ENCODE measurements around the gene ROBO3. TPM values are rescaled to one million over a fixed set of nuclear protein-coding genes. Genes with fewer than 3 reads are reported as not detected.

The ROBO3 gene
- total RNA-seq, 1 experiment from 2014 or later, result 21.3 TPM

DNA sequence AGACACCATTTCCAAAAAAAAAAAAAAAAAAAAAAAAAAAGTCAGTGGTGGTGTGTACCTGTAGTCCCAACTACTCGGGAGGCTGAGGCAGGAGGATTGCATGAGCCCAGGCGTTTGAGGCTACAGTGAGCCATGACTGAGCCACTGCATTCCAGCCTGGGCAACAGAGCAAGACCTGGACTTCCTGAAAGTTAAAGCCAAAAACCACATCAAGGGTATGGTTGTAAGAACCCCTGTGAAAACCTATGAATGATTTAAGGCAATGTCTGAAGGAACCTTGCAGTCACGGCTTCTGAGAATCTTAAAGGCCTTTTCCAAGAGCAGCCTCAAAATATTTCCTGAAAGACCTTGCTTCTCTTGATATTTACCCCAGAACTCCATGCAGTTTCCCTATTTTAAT, 34.5 kb upstream of the ROBO3 start:
- ATAC-seq (no peak), DNase-seq (ENCODE audit: low spot score) (no peak)
- H3K27ac Mint-ChIP-seq, result no peak overlapping the region
- H3K4me1 Mint-ChIP-seq, result peaks cover 10% of the 10 kb centered on the region
- TF ChIP-seq NR1H2 (CRISPR knock-in tag; IDR thresholded peaks at IDR 0.05) (no peak), SP1 (CRISPR knock-in tag; conservative IDR thresholded peaks at IDR 0.05) (no peak), HMGA2 (CRISPR knock-in tag; IDR thresholded peaks at IDR 0.05) (no peak), MXD4 (CRISPR knock-in tag; IDR thresholded peaks at IDR 0.05; ENCODE audit: borderline replicate concordance) (no peak), TCF7 (CRISPR knock-in tag; IDR thresholded peaks at IDR 0.05; ENCODE audit: low read depth) (no peak), OVOL2 (CRISPR knock-in tag; IDR thresholded peaks at IDR 0.05; ENCODE audit: borderline replicate concordance) (no peak), ZBTB21 (CRISPR knock-in tag; IDR thresholded peaks at IDR 0.05; ENCODE audit: borderline replicate concordance) (no peak), IRF2 (CRISPR knock-in tag; IDR thresholded peaks at IDR 0.05; ENCODE audit: borderline replicate concordance, low read depth) (no peak), ZNF219 (CRISPR knock-in tag; IDR thresholded peaks at IDR 0.05; ENCODE audit: borderline replicate concordance) (no peak)
- TF ChIP-seq, protein P1, sequence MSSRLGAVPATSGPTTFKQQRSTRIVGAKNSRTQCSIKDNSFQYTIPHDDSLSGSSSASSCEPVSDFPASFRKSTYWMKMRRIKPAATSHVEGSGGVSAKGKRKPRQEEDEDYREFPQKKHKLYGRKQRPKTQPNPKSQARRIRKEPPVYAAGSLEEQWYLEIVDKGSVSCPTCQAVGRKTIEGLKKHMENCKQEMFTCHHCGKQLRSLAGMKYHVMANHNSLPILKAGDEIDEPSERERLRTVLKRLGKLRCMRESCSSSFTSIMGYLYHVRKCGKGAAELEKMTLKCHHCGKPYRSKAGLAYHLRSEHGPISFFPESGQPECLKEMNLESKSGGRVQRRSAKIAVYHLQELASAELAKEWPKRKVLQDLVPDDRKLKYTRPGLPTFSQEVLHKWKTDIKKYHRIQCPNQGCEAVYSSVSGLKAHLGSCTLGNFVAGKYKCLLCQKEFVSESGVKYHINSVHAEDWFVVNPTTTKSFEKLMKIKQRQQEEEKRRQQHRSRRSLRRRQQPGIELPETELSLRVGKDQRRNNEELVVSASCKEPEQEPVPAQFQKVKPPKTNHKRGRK (CRISPR knock-in tag; IDR thresholded peaks at IDR 0.05; ENCODE audit: borderline replicate concordance), result no peak
- TF ChIP-seq, protein P2, sequence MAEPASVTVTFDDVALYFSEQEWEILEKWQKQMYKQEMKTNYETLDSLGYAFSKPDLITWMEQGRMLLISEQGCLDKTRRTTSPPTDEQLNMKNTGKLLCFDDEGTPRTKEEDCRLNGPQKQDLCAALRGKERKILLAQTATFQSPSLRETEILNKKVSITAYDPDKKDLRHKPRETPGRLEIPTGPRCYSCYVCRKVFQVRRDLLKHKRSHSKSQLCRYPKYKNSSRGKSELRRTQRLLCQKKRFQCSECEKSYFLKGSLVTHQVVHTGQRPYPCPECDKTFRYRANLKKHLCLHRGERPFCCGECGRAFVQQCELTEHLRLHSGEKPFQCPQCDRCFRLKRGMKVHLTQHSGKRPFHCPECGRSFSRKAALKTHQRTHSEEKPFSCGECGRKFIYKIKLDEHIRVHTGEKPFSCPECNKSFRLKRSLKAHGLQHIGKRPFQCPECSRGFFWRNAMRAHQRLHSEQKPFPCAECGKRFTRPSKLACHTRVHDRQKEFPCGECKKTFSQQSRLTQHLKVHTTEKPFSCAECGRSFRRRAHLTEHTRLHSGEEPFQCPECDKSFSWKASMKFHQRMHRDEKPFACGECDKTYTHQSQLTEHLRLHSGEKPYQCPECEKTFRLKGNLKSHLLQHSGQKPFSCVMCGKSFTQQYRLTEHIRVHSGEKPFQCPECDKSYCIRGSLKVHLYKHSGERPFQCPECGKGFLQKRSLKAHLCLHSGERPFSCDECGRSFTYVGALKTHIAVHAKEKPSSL (CRISPR knock-in tag; conservative IDR thresholded peaks at IDR 0.05), result no peak
- TF ChIP-seq, protein P3, sequence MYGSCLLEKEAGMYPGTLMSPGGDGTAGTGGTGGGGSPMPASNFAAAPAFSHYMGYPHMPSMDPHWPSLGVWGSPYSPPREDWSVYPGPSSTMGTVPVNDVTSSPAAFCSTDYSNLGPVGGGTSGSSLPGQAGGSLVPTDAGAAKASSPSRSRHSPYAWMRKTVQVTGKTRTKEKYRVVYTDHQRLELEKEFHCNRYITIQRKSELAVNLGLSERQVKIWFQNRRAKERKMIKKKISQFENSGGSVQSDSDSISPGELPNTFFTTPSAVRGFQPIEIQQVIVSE (CRISPR knock-in tag; IDR thresholded peaks at IDR 0.05; ENCODE audit: borderline replicate concordance), result no peak
- TF ChIP-seq, protein P4, sequence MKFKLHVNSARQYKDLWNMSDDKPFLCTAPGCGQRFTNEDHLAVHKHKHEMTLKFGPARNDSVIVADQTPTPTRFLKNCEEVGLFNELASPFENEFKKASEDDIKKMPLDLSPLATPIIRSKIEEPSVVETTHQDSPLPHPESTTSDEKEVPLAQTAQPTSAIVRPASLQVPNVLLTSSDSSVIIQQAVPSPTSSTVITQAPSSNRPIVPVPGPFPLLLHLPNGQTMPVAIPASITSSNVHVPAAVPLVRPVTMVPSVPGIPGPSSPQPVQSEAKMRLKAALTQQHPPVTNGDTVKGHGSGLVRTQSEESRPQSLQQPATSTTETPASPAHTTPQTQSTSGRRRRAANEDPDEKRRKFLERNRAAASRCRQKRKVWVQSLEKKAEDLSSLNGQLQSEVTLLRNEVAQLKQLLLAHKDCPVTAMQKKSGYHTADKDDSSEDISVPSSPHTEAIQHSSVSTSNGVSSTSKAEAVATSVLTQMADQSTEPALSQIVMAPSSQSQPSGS (CRISPR knock-in tag; IDR thresholded peaks at IDR 0.05; ENCODE audit: borderline replicate concordance, low read depth), result no peak
- TF ChIP-seq, protein P5, sequence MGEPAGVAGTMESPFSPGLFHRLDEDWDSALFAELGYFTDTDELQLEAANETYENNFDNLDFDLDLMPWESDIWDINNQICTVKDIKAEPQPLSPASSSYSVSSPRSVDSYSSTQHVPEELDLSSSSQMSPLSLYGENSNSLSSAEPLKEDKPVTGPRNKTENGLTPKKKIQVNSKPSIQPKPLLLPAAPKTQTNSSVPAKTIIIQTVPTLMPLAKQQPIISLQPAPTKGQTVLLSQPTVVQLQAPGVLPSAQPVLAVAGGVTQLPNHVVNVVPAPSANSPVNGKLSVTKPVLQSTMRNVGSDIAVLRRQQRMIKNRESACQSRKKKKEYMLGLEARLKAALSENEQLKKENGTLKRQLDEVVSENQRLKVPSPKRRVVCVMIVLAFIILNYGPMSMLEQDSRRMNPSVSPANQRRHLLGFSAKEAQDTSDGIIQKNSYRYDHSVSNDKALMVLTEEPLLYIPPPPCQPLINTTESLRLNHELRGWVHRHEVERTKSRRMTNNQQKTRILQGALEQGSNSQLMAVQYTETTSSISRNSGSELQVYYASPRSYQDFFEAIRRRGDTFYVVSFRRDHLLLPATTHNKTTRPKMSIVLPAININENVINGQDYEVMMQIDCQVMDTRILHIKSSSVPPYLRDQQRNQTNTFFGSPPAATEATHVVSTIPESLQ (CRISPR knock-in tag; IDR thresholded peaks at IDR 0.05), result no peak
- TF ChIP-seq, protein P6, sequence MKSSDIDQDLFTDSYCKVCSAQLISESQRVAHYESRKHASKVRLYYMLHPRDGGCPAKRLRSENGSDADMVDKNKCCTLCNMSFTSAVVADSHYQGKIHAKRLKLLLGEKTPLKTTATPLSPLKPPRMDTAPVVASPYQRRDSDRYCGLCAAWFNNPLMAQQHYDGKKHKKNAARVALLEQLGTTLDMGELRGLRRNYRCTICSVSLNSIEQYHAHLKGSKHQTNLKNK (CRISPR knock-in tag; IDR thresholded peaks at IDR 0.05), result no peak
- TF ChIP-seq, protein P7, sequence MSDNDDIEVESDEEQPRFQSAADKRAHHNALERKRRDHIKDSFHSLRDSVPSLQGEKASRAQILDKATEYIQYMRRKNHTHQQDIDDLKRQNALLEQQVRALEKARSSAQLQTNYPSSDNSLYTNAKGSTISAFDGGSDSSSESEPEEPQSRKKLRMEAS (CRISPR knock-in tag; IDR thresholded peaks at IDR 0.05), result no peak
- TF ChIP-seq, protein P8, sequence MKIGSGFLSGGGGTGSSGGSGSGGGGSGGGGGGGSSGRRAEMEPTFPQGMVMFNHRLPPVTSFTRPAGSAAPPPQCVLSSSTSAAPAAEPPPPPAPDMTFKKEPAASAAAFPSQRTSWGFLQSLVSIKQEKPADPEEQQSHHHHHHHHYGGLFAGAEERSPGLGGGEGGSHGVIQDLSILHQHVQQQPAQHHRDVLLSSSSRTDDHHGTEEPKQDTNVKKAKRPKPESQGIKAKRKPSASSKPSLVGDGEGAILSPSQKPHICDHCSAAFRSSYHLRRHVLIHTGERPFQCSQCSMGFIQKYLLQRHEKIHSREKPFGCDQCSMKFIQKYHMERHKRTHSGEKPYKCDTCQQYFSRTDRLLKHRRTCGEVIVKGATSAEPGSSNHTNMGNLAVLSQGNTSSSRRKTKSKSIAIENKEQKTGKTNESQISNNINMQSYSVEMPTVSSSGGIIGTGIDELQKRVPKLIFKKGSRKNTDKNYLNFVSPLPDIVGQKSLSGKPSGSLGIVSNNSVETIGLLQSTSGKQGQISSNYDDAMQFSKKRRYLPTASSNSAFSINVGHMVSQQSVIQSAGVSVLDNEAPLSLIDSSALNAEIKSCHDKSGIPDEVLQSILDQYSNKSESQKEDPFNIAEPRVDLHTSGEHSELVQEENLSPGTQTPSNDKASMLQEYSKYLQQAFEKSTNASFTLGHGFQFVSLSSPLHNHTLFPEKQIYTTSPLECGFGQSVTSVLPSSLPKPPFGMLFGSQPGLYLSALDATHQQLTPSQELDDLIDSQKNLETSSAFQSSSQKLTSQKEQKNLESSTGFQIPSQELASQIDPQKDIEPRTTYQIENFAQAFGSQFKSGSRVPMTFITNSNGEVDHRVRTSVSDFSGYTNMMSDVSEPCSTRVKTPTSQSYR (CRISPR knock-in tag; IDR thresholded peaks at IDR 0.05), result no peak
- H3K4me3 Mint-ChIP-seq, result no peak overlapping the region
- ChIA-PET POLR2A (no interaction called here), CTCF (interaction anchor here (1.1 kb wide), 1 partner anchor 36 kb away, joined by 3 read pairs; no protein-coding TSS in a partner anchor)
- no peaks in the 10 kb centered on the region for H3K36me3 Mint-ChIP-seq
- peaks cover 38% of the 10 kb centered on the region for H3K27me3 Mint-ChIP-seq (ENCODE audit: low read depth)
- no peaks in the 10 kb centered on the region for H3K9me3 Mint-ChIP-seq

All from WTC11 (cell line).